Fibroblast of lung (primary cell): Measurements from ENCODE around the gene FAM20C. TPM values are rescaled to one million over a fixed set of nuclear protein-coding genes. Genes with fewer than 3 reads are reported as not detected.

Experiments used
- DNase-seq, 2 donors: peaks; one replicate each; pipeline versions ENCODE4 v3.0.0 to v3.0.0-alpha.2; 2010; ENCODE audit warnings: low read depth in 2 of 2
- H2AFZ ChIP-seq: 2 replicates; pipeline ENCODE4 v1.5.1; 2012; ENCODE audit warnings: low read length, control low read depth, inconsistent platforms
- H3K27ac ChIP-seq: 2 replicates; pipeline ENCODE4 v1.5.1; 2011; ENCODE audit warnings: low read length, control low read depth; ENCODE audit not compliant: insufficient read depth
- H3K27me3 ChIP-seq: 2 replicates; pipeline ENCODE4 v1.5.1; 2011; ENCODE audit warnings: mild to moderate bottlenecking, low read length; ENCODE audit not compliant: control insufficient read depth, insufficient read depth
- H3K36me3 ChIP-seq: 2 replicates; pipeline ENCODE4 v1.5.1; 2011; ENCODE audit warnings: low read length; ENCODE audit not compliant: control insufficient read depth, insufficient read depth
- H3K4me1 ChIP-seq: 2 replicates; pipeline ENCODE4 v1.5.1; 2011; ENCODE audit warnings: low read length; ENCODE audit not compliant: control insufficient read depth, insufficient read depth; ENCODE audit errors: extremely low read depth
- H3K4me2 ChIP-seq: 2 replicates; pipeline ENCODE4 v1.5.1; 2011; ENCODE audit warnings: low read length, control low read depth; ENCODE audit not compliant: insufficient read depth; ENCODE audit errors: extremely low read depth
- H3K4me3 ChIP-seq, 4 experiments: fragments of 200-600 bp in 1 of 4; sonication (generic) in 1 of 4; replicated peaks in 1 of 4; 2 replicates each; pipeline ENCODE4 v1.5.1; 2011 to 2016; ENCODE audit warnings: low read length in 4 of 4, low read depth in 3 of 4, mild to moderate bottlenecking in 3 of 4, control low read depth in 2 of 4, inconsistent platforms in 1 of 4, mixed read lengths in 1 of 4; ENCODE audit not compliant: insufficient read depth in 1 of 4; ENCODE audit errors: control extremely low read depth in 1 of 4
- H3K79me2 ChIP-seq: 2 replicates; pipeline ENCODE4 v1.5.1; 2012; ENCODE audit warnings: mild to moderate bottlenecking, low read length, inconsistent platforms; ENCODE audit not compliant: control insufficient read depth, insufficient read depth
- H3K9ac ChIP-seq: 2 replicates; pipeline ENCODE4 v1.5.1; 2011; ENCODE audit warnings: mild to moderate bottlenecking, low read length, control low read depth; ENCODE audit not compliant: insufficient read depth
- H3K9me3 ChIP-seq: 2 replicates; pipeline ENCODE4 v1.5.1; 2012; ENCODE audit warnings: low read depth, low read length; ENCODE audit not compliant: control insufficient read depth, insufficient read depth
- H4K20me1 ChIP-seq: 2 replicates; pipeline ENCODE4 v1.5.1; 2011; ENCODE audit warnings: low read length; ENCODE audit not compliant: control insufficient read depth, insufficient read depth; ENCODE audit errors: extremely low read depth
- EZH2 ChIP-seq: IDR thresholded peaks from 2 replicates; pipeline ENCODE4 v1.5.1; 2012; ENCODE audit warnings: low read length, control low read depth, mild to moderate bottlenecking; ENCODE audit errors: missing control alignments
- polyA plus RNA-seq, 2 donors: library from polyadenylated mRNA; depleted of rRNA in 1 of 2; stranded (reverse) in 1 of 2; unstranded in 1 of 2; fragments of >200 nt; gene quantifications; 2 replicates each; pipeline ENCODE4 v1.2.1, GENCODE V29; 2011 to 2012; ENCODE audit warnings: missing spikeins in 1 of 2
- total RNA-seq: library from RNA; depleted of rRNA; stranded (reverse); fragments of >200 nt; gene quantifications from 2 replicates; pipeline ENCODE4 v1.2.1, GENCODE V29; 2014
- TF ChIP-seq, protein P1 (sequence below), 2 donors: IDR thresholded peaks in 1 of 2; conservative IDR thresholded peaks in 1 of 2; 1 replicate in 1 of 2; 2 replicates in 1 of 2; pipeline ENCODE4 v1.5.1; 2011 to 2012; ENCODE audit warnings: low read length in 2 of 2, control low read depth in 1 of 2, inconsistent platforms in 1 of 2, low read depth in 1 of 2, mild to moderate bottlenecking in 1 of 2

FAM20C gene
- total and polyA plus RNA-seq, 2 donors (not counting 1 experiment from before 2014, with no cell fraction given), result 31.8 to 70.7 TPM

DNA sequence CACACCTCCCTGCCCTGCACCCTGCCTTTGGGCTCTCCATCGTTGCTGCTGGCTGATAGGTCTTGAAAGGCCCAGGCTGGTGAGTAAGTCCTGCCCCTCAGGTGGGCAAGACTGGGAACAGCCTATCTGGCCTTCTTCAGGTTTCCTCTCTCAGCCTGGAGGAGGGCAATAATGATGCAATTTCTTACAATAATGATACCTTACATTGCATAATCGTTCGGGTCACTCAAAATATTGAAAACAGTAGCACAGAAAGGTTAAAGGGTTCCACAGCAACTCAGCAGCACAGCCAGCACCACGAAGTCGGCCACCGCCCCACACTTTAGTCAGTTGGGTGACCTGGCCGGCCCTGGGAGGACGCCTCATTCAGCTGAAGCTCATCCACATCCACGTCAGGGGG lies 16.0 kb upstream of the FAM20C start:
- DNase-seq, result no peak
- Histone ChIP-seq H3K4me2 (no peak overlapping the region), H3K4me1 (no peaks in the 10 kb centered on the region), H3K79me2 (no peaks in the 10 kb centered on the region), H3K4me3 (no peak overlapping the region), H3K27ac (no peak overlapping the region), H3K9me3 (no peaks in the 10 kb centered on the region), H3K36me3 (no peaks in the 10 kb centered on the region), H4K20me1 (no peaks in the 10 kb centered on the region), H2AFZ (no peak overlapping the region), H3K27me3 (no peaks in the 10 kb centered on the region), H3K9ac (no peak overlapping the region)
- no peak for TF ChIP-seq EZH2
- TF ChIP-seq, protein P1, sequence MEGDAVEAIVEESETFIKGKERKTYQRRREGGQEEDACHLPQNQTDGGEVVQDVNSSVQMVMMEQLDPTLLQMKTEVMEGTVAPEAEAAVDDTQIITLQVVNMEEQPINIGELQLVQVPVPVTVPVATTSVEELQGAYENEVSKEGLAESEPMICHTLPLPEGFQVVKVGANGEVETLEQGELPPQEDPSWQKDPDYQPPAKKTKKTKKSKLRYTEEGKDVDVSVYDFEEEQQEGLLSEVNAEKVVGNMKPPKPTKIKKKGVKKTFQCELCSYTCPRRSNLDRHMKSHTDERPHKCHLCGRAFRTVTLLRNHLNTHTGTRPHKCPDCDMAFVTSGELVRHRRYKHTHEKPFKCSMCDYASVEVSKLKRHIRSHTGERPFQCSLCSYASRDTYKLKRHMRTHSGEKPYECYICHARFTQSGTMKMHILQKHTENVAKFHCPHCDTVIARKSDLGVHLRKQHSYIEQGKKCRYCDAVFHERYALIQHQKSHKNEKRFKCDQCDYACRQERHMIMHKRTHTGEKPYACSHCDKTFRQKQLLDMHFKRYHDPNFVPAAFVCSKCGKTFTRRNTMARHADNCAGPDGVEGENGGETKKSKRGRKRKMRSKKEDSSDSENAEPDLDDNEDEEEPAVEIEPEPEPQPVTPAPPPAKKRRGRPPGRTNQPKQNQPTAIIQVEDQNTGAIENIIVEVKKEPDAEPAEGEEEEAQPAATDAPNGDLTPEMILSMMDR (conservative IDR thresholded peaks at IDR 0.05 in 1 of 2, IDR thresholded peaks at IDR 0.05 in 1 of 2; ENCODE audit: low read depth in 1 of 2, low read length in 2 of 2), result no peak

DNA sequence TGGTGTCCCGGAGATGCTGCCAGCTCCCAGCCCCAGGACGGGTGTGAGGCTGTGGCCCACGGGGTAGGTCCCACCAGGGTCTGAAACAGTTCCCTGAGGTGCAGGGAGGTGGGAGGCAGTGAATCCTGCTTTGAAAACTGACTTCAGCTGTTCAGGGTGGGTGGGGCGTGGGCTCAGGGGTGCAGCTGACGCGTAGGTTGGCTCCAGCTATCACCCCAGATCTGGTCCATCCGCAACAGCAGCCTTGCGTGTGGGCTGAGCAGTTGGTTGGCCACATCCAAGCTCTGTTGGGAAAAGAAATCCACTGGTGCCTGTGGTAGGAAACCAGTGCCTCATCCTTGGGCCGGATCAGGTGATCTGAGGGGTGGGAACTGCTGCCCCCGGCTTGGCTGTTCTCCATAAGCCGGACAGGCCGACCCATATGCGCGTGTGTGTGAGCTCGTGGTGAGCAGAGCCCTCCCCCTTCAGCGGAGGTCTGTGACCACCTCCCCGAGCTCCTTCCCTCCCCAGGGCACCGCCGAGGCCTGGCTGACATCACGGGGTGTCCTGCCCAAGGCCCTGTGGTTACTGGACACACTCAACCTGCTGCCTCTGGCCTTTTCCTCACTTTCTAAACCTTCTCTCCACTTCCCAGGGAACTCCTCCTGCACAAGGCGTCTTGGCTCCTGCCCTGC lies 15.4 kb upstream of the FAM20C start:
- Histone ChIP-seq H3K4me1 (no peaks in the 10 kb centered on the region), H4K20me1 (no peaks in the 10 kb centered on the region), H3K79me2 (no peaks in the 10 kb centered on the region), H3K9ac (no peak overlapping the region), H3K27ac (no peak overlapping the region), H3K9me3 (no peaks in the 10 kb centered on the region), H2AFZ (no peak overlapping the region), H3K27me3 (no peaks in the 10 kb centered on the region), H3K4me2 (no peak overlapping the region), H3K4me3 (no peak overlapping the region), H3K36me3 (no peaks in the 10 kb centered on the region)
- no peak for DNase-seq
- no peak for TF ChIP-seq EZH2
- TF ChIP-seq, protein P1 (conservative IDR thresholded peaks at IDR 0.05 in 1 of 2, IDR thresholded peaks at IDR 0.05 in 1 of 2; ENCODE audit: low read depth in 1 of 2, low read length in 2 of 2), result no peak

DNA sequence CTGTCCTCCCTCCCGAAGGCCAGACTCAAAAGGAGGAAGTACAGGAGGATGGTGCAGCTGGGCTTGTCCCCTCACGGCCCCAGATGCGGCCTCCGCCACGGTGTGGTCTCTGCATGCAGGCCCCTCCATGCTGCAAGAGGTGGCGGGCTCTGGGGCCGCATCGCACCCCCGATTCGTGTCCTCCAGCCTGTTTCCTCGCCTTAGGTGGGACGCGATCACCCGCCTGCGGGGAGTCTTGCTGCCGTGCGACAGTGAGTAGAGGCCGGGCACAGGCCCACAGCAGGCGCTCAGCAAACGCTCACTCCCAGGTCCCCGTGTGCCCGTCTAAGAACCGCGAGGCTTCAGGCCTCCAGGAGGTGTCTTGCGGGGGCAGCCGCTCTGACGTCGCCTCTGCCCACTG lies 13.9 kb upstream of the FAM20C start:
- Histone ChIP-seq H3K9me3 (no peaks in the 10 kb centered on the region), H4K20me1 (no peaks in the 10 kb centered on the region), H3K4me1 (no peaks in the 10 kb centered on the region), H2AFZ (no peak overlapping the region), H3K9ac (no peak overlapping the region), H3K27me3 (no peaks in the 10 kb centered on the region), H3K4me3 (no peak overlapping the region), H3K79me2 (no peaks in the 10 kb centered on the region), H3K36me3 (no peaks in the 10 kb centered on the region), H3K27ac (no peak overlapping the region), H3K4me2 (no peak overlapping the region)
- no peak for DNase-seq
- TF ChIP-seq, protein P1 (conservative IDR thresholded peaks at IDR 0.05 in 1 of 2, IDR thresholded peaks at IDR 0.05 in 1 of 2; ENCODE audit: low read depth in 1 of 2, low read length in 2 of 2), result no peak
- no peak for TF ChIP-seq EZH2
